Liver (tissue), 9 donors: ENCODE measurements around the gene CADM2. TPM values are rescaled to one million over a fixed set of nuclear protein-coding genes. Genes with fewer than 3 reads are reported as not detected.

Source experiments
- DNase-seq: peaks from one replicate; pipeline ENCODE4 v3.0.0-alpha.2; 2017; ENCODE audit warnings: low spot score
- H3K27ac ChIP-seq, 2 donors: one replicate each; pipeline ENCODE4 v1.7.0; 2013; ENCODE audit warnings: inconsistent platforms in 2 of 2, low read length in 2 of 2, control low read depth in 1 of 2, low read depth in 1 of 2, mild to moderate bottlenecking in 1 of 2
- H3K27me3 ChIP-seq, 4 donors: one replicate each; pipeline versions ENCODE4 v1.6.1 to v1.7.0; 2013; ENCODE audit warnings: low read length in 3 of 4, inconsistent platforms in 1 of 4, mild to moderate bottlenecking in 1 of 4, moderate library complexity in 1 of 4; ENCODE audit not compliant: control insufficient read depth in 4 of 4, insufficient read depth in 4 of 4
- H3K36me3 ChIP-seq, 4 donors: one replicate each; pipeline versions ENCODE4 v1.6.1 to v1.7.0; 2013; ENCODE audit warnings: low read length in 3 of 4, mild to moderate bottlenecking in 3 of 4, low read depth in 1 of 4, moderate library complexity in 1 of 4; ENCODE audit not compliant: control insufficient read depth in 4 of 4, insufficient read depth in 3 of 4
- H3K4me1 ChIP-seq, 4 donors: one replicate each; pipeline versions ENCODE4 v1.6.1 to v1.7.0; 2013; ENCODE audit warnings: low read length in 3 of 4, mild to moderate bottlenecking in 3 of 4, moderate library complexity in 1 of 4; ENCODE audit not compliant: control insufficient read depth in 4 of 4, insufficient read depth in 4 of 4
- H3K4me3 ChIP-seq, 3 donors: one replicate each; pipeline versions ENCODE4 v1.6.1 to v1.7.0; 2013; ENCODE audit warnings: low read length in 3 of 3, control low read depth in 1 of 3, low read depth in 1 of 3, mild to moderate bottlenecking in 1 of 3
- H3K9ac ChIP-seq, 2 donors: one replicate each; pipeline ENCODE4 v1.7.0; 2013; ENCODE audit warnings: low read length in 2 of 2, mild to moderate bottlenecking in 2 of 2, moderate library complexity in 2 of 2, control low read depth in 1 of 2, low read depth in 1 of 2
- H3K9me3 ChIP-seq, 4 donors: one replicate each; pipeline versions ENCODE4 v1.6.1 to v1.7.0; 2013; ENCODE audit warnings: low read length in 3 of 4; ENCODE audit not compliant: control insufficient read depth in 4 of 4
- CTCF ChIP-seq: fragments of 150-350 bp; IDR thresholded peaks from 2 replicates; pipeline ENCODE4 v1.5.1; 2017; ENCODE audit warnings: improper control_type of control experiment, low read depth, low read length; ENCODE audit not compliant: missing input control
- EGR1 ChIP-seq, 2 donors: IDR thresholded peaks; 2 replicates each; pipeline ENCODE4 v1.6.1; 2016 to 2018; ENCODE audit warnings: antibody characterized with exemption in 2 of 2, low read depth in 2 of 2
- FOXA1 ChIP-seq: IDR thresholded peaks from 2 replicates; pipeline ENCODE4 v1.6.1; 2016; ENCODE audit warnings: antibody characterized with exemption
- FOXA2 ChIP-seq: IDR thresholded peaks from 2 replicates; pipeline ENCODE4 v1.6.1; 2016; ENCODE audit warnings: antibody characterized with exemption
- GABPA ChIP-seq, 2 donors: IDR thresholded peaks in 1 of 2; conservative IDR thresholded peaks in 1 of 2; 2 replicates each; pipeline ENCODE4 v1.6.1; 2016; ENCODE audit warnings: antibody characterized with exemption in 2 of 2, mild to moderate bottlenecking in 1 of 2, moderate library complexity in 1 of 2
- HNF4A ChIP-seq, 2 donors: conservative IDR thresholded peaks; 2 replicates each; pipeline ENCODE4 v1.6.1; 2016; ENCODE audit warnings: antibody characterized with exemption in 2 of 2, mild to moderate bottlenecking in 2 of 2
- HNF4G ChIP-seq: IDR thresholded peaks from 2 replicates; pipeline ENCODE4 v1.6.1; 2016; ENCODE audit warnings: antibody characterized with exemption
- JUND ChIP-seq, 2 donors: IDR thresholded peaks; 2 replicates each; pipeline ENCODE4 v1.6.1; 2016; ENCODE audit warnings: antibody characterized with exemption in 2 of 2
- MAX ChIP-seq: IDR thresholded peaks from 2 replicates; pipeline ENCODE4 v1.6.1; 2016; ENCODE audit warnings: antibody characterized with exemption
- RAD21 ChIP-seq, 2 donors: IDR thresholded peaks; 2 replicates each; pipeline ENCODE4 v1.6.1; 2016; ENCODE audit warnings: antibody characterized with exemption in 2 of 2, mild to moderate bottlenecking in 2 of 2
- REST ChIP-seq: IDR thresholded peaks from 2 replicates; pipeline ENCODE4 v1.6.1; 2016; ENCODE audit warnings: antibody characterized with exemption, mild to moderate bottlenecking
- RXRA ChIP-seq, 2 donors: IDR thresholded peaks; 2 replicates each; pipeline ENCODE4 v1.6.1; 2017 to 2018; ENCODE audit warnings: antibody characterized with exemption in 2 of 2, mild to moderate bottlenecking in 1 of 2
- SP1 ChIP-seq: IDR thresholded peaks from 2 replicates; pipeline ENCODE4 v1.6.1; 2018; ENCODE audit warnings: antibody characterized with exemption, mild to moderate bottlenecking
- TAF1 ChIP-seq: conservative IDR thresholded peaks from 2 replicates; pipeline ENCODE4 v1.6.1; 2016; ENCODE audit warnings: antibody characterized with exemption, mild to moderate bottlenecking
- YY1 ChIP-seq: IDR thresholded peaks from 2 replicates; pipeline ENCODE4 v1.6.1; 2016; ENCODE audit warnings: antibody characterized with exemption, mild to moderate bottlenecking
- ZBTB33 ChIP-seq: IDR thresholded peaks from 2 replicates; pipeline ENCODE4 v1.6.1; 2016; ENCODE audit warnings: antibody characterized with exemption
- WGBS: extraction: QIAGEN DNeasy Blood & Tissue Kit; methylation state at CpG from one replicate; pipeline ENCODE4 v1.1.7; 2013; 5-methylcytosine and 5-hydroxymethylcytosine counted together
- polyA plus RNA-seq, 2 donors: library from polyadenylated mRNA; stranded (reverse) in 1 of 2; unstranded in 1 of 2; fragments of 200-250 nt in 1 of 2; fragments of >200 nt in 1 of 2; fragmentation: Nextera tagmentation in 1 of 2; extraction: Ambion mirVana in 1 of 2; gene quantifications; one replicate each; pipeline versions ENCODE4 v1.2.1 to v1.2.3, GENCODE V29; 2013 to 2015
- total RNA-seq, 2 donors: library from RNA; depleted of rRNA; stranded (reverse); fragments of >200 nt; gene quantifications; one replicate each; pipeline ENCODE4 v1.2.3, GENCODE V29; 2014
- donor health status: healthy.
- donor health status: healthy.
- donor health status: healthy.
- donor health status: healthy.
- donor health status: healthy.

CADM2 gene
- total and polyA plus RNA-seq, 4 donors: 0.35 to 0.92 (median 0.51) TPM

GRCh38 chr3:85020828-85021227 lies 62.0 kb downstream of the CADM2 start:
- TF ChIP-seq RAD21 (IDR thresholded peaks at IDR 0.05): no peak
- TF ChIP-seq SP1: no peak
- no peak for TF ChIP-seq HNF4A (conservative IDR thresholded peaks at IDR 0.05)
- no peak for TF ChIP-seq JUND (IDR thresholded peaks at IDR 0.05)
- no peak for TF ChIP-seq EGR1 (IDR thresholded peaks at IDR 0.05; ENCODE audit: low read depth in 2 of 2)
- no peak for TF ChIP-seq MAX
- no peak for TF ChIP-seq YY1
- TF ChIP-seq GABPA (IDR thresholded peaks at IDR 0.05 in 1 of 2, conservative IDR thresholded peaks at IDR 0.05 in 1 of 2): no peak
- no peak for TF ChIP-seq ZBTB33
- no peak for TF ChIP-seq FOXA2
- no peak for TF ChIP-seq TAF1
- TF ChIP-seq RXRA (IDR thresholded peaks at IDR 0.05): no peak
- no peak for TF ChIP-seq FOXA1
- TF ChIP-seq REST: no peak
- TF ChIP-seq HNF4G: no peak
- TF ChIP-seq CTCF: no peak

GRCh38 chr3:85030052-85030451 lies 71.3 kb downstream of the CADM2 start:
- H3K9me3 ChIP-seq: no peaks in the 10 kb centered on the region
- no peak overlapping the region for H3K4me3 ChIP-seq
- TF ChIP-seq MAX (no peak), ZBTB33 (no peak), HNF4G (no peak), EGR1 (IDR thresholded peaks at IDR 0.05; ENCODE audit: low read depth in 2 of 2) (no peak), HNF4A (conservative IDR thresholded peaks at IDR 0.05) (no peak), YY1 (no peak), SP1 (no peak), RXRA (IDR thresholded peaks at IDR 0.05) (no peak), GABPA (IDR thresholded peaks at IDR 0.05 in 1 of 2, conservative IDR thresholded peaks at IDR 0.05 in 1 of 2) (no peak), FOXA1 (no peak), CTCF (no peak)
- no peaks in the 10 kb centered on the region for H3K36me3 ChIP-seq
- DNase-seq: no peak
- no peaks in the 10 kb centered on the region for H3K4me1 ChIP-seq
- 64% methylated on average over 7 of the region's 7 CpGs for WGBS
- no peak overlapping the region for H3K9ac ChIP-seq
- H3K27ac ChIP-seq: no peak overlapping the region
- no peaks in the 10 kb centered on the region for H3K27me3 ChIP-seq

More at GRCh38 chr3:85020828-85021227, 62.0 kb downstream of the CADM2 start:
- 78% methylated on average over 5 of the region's 5 CpGs for WGBS
- H3K27me3 ChIP-seq: no peaks in the 10 kb centered on the region
- no peak overlapping the region for H3K27ac ChIP-seq
- no peak overlapping the region for H3K4me3 ChIP-seq
- no peaks in the 10 kb centered on the region for H3K36me3 ChIP-seq
- H3K9ac ChIP-seq: no peak overlapping the region
- DNase-seq: no peak
- no peaks in the 10 kb centered on the region for H3K4me1 ChIP-seq
- H3K9me3 ChIP-seq: no peaks in the 10 kb centered on the region
